GM04504 (cell line): ENCODE measurements around the gene SGK1.
"Not testable (repeated sequence)": the region's sequence is repeated elsewhere in the genome, so short reads cannot be mapped to it uniquely, and the experiment has no call there.

Experiments used
- DNase-seq: peaks from one replicate; pipeline ENCODE4 v3.0.0-alpha.2; 2012; ENCODE audit warnings: low read depth

Gene SGK1

GRCh38 chr6:134253681-134254080, 64.2 kb downstream of the SGK1 start:
- DNase-seq = peak; percentile 93

DNA sequence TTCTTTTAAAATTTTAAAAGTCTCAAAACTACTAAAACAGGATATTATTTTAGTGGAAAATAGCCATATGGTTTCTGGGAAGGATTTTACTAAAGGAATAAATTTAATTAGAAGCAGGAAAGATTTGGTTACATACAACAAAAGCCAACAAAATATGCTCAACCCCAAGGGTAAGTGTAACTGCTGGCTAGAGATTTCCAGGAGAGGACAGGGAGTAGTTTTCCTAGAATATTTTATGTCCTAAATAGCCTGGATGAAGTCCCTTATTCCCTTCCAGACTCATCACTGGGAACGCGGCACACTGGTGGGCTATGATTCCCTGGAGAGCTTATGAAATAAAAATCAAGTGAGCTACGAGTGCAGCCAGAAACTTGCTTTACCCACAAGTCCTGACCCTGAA, 66.6 kb downstream of the SGK1 start:
- DNase-seq = no peak

GRCh38 chr6:134250776-134251175, 67.1 kb downstream of the SGK1 start:
- no peak for DNase-seq

GRCh38 chr6:134249759-134250602, 67.9 kb downstream of the SGK1 start:
- no peak for DNase-seq

DNA sequence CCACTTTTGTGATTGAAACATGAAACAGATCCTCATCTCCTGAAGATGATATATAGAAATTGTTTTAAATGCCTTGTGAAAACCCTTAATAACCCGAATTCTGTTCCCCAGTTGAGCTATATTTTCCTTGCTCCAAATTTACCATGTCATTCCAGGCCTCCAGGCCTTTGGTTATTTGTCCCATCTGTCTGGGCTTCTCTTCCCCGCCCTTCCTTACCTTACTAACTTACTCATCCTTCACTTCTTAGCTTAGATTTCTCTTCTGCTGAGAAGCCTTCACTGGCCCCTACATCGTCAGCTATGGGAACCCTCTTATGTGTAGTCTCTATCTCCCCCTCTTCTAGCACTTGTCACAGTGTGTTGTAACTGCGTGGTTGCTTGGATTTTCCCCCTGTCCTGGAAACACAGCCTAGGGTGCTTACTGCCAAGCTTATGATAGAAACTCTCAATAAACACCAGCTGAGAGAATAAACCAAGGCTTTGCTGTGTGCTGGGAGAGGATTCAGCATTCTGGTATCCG, 68.6 kb downstream of the SGK1 start:
- no peak for DNase-seq

GRCh38 chr6:134247844-134248580, 69.9 kb downstream of the SGK1 start:
- DNase-seq = no peak

DNA sequence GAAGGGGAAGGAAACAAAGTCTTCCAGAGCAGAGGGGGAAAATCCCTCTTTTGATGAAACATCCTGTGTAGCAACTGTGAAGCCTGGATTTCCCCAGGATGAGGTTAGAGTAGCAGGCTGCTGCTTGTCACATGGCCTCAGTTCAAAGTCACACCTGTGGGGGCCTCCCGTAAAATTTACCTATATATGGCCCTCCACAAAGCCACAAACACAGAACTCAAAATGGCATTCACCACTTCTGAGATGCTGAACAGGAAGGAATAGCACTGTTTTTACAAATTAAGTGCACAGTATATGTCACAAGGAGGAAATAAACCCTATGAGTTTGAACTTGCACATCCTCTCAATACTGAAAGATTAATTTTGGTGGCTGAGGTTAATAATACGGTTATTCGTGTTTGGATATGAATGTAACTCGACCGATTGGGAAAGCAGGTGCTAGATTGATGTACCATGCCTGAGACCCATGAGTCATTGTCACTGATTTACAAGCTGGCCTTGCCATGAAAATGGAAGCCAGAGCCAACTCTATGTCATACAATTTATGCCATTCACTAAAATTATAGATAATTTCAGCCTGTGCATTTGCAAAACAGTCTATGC, 70.6 kb downstream of the SGK1 start:
- DNase-seq = no peak

GRCh38 chr6:134245706-134246105, 72.2 kb downstream of the SGK1 start:
- DNase-seq = no peak

DNA sequence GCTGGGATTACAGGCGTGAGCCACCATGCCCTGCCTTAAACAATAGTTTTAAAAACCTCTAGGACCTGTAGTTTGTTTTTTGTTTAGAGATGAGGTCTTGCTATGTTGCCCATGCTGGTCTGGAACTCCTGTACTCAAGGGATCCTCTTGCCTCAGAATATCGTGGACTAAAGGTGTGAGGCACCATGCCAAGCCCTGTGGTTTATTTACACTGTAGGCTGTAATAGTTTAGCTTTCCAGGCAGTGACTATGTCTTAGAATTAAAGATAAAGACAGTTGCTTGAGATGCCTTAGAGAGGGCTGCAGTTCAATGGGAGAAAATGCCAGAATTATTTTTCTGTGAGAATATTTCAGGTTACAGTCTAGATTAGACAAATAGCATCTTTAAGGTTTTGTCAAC, 72.9 kb downstream of the SGK1 start:
- DNase-seq = no peak

- no peak for DNase-seq
Measured at GRCh38 chr6:134240665-134241431, 77.1 kb downstream of the SGK1 start.

DNA sequence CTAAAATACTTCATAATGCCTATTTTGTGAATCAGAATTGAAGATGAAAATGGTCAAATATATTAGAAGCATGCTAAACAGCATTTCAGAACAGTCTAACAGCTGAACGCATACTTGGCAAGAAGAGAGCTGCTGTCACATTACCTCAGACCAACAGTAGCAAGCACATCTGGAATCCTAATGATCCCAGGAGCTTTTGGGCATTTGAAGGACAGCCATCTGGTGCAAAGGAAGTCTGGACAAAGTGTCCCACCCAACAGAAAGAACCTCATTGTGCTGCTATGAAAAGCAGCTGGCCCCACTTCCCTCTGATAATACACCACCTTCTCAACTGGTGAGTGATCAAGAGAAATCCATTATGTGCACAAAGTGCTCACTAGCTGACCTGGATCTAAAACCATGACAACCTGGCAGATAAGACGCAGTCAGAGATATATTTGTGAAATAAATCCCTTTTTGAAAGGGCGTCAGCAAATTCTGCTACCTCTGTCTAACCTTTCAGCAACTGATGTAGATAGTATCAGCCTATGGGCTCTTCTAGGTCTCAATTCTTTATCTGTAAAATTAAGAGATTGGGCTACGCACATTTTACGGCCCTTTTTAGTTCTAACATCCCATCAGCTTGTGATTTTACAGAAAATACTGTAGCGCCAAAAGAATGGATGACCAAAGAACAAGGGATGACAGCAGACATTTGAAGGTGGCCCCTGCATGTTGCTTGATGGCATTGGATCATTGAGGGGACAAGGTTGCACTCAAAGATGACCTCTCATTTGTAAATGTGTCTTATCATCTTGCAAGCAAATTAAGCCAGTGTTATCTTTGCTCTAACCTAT, 78.7 kb downstream of the SGK1 start:
- no peak for DNase-seq

DNA sequence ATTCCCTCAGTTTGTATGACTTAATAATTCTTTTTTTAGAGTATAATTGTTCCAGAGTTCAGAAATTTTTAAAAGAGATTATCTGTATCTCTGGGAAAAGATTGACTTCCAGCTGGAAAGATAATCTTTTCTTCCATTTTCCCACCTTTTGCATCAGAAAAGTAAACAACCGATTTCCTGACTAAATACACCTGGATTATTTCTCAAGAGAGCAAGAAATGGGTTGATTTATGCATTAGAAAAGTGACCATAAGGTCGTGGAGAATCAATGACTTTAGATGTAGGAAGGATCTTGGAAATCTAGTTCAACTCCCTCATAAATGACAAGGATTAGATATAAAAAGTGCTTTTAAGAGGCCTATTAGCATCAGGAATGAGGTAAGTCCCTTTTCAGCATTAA, 79.9 kb downstream of the SGK1 start:
- DNase-seq = no peak

GRCh38 chr6:134235937-134236751, 81.8 kb downstream of the SGK1 start:
- DNase-seq = peak; percentile 20

GRCh38 chr6:134235334-134235733, 82.6 kb downstream of the SGK1 start:
- DNase-seq = not testable (repeated sequence)

DNA sequence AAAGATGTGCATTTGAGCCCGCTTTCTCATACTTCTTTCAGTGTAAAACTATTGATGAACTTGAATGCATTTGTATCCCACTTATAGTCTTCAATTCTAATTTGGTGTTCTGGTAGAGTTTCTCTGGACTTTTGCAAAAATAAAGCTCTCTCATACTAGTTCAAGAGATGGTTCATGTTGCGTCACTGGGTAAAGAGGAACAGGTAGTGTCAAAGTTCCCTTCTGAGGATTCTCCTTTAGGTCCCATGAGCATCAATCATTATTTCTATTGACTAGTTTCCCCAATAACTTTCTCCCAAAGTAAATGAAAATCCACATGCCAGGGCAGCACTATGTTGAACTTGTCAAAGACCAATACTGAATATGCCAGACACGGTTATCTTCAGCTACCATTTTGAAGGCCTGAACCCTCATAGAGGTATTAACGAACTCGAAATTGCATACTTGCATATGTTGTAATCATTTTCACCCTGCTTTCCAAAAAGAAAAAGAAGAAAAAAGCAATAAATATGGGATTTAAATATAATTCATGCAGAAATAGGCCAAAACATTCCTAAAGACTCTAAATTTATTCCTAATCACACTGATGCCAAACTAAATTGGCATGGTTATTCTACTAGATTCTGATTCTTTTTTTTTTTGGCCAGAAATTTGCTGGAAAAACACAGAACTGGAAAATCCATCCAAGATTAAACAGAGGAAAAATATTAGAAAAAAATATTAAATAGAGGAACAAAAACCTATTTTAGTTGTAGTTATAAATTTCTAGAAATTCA, 84.5 kb downstream of the SGK1 start:
- DNase-seq = no peak

- DNase-seq = no peak
Measured at GRCh38 chr6:134230940-134231339, 87.0 kb downstream of the SGK1 start.

DNA sequence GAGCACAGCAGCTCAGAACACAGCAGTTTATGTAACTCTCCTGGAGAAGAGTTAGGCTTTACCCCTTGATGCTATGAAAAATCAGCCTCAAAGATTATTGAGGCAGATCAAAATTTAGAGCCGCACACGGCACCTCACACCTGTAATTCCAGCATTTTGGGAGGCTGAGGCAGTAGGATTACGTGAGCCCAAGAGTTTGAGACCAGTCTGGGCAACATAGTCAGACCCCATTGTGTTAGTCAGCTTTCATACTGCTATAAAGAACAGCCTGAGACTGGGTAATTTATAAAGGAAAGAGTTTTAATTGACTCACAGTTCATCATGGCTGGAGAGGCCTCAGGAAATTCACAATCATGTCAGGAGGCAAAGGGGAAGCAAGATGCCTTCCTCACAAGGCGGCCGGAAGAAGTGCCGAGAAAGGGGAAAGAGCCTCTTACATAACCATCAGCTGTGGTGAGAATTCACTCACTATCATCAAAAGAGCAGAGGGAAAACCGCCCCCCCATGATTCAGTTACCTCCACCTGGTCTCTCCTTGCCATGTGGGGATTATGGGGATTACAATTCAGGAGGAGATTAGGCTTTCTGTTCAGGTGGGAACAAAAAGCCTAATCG, 87.7 kb downstream of the SGK1 start:
- DNase-seq = no peak

DNA sequence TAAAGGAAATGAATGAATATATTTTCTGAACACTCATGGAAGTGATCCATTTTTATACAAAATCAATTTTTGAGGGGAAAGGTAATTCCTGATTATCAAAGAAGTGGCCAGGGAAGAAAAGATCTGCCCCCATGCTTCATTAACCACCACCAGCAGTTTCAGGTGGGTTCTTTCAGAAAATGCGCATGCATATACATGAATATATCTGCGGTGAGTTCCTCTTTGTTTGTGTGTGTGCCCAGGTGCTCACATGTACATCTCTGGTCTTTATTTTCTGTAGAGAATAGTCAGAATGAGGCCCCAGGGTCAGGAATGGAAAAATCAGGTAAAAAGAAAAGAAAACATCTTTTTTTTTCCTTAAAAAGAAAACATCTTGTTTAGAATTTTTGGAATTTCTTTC, 88.4 kb downstream of the SGK1 start:
- DNase-seq = no peak
